Motor neuron (in vitro differentiated cells): ENCODE data around the gene TRIM62. TPM values are rescaled to one million over a fixed set of nuclear protein-coding genes. Genes with fewer than 3 reads are reported as not detected.
"Not testable (repeated sequence)": the region's sequence is repeated elsewhere in the genome, so short reads cannot be mapped to it uniquely, and the experiment has no call there.

Source experiments
- ATAC-seq, 8 experiments: fragments of 200-7000 bp; cut with Tn5 transposase; replicated peaks in 6 of 8; 2 replicates each; pipeline ENCODE4 v1.8.0; 2021; ENCODE audit warnings: mild to moderate bottlenecking in 8 of 8, moderate library complexity in 8 of 8
- H3K27ac ChIP-seq, 2 donors: fragments of 250-450 bp; sonication (Bioruptor Pico); 2 replicates each; pipeline ENCODE4 v1.9.0; 2021; ENCODE audit warnings: antibody characterized with exemption in 2 of 2, mild to moderate bottlenecking in 2 of 2, moderate library complexity in 1 of 2
- H3K4me1 ChIP-seq, 2 donors: fragments of 250-450 bp; sonication (Bioruptor Pico); replicated peaks in 1 of 2; 2 replicates each; pipeline ENCODE4 v1.6.1; 2021; ENCODE audit warnings: antibody characterized with exemption in 2 of 2, mild to moderate bottlenecking in 2 of 2, moderate library complexity in 1 of 2
- H3K4me3 ChIP-seq, 5 donors: fragments of 250-450 bp; sonication (Bioruptor Pico); 2 replicates each; pipeline ENCODE4 v1.9.0; 2021; ENCODE audit warnings: antibody characterized with exemption in 5 of 5, mild to moderate bottlenecking in 5 of 5, moderate library complexity in 4 of 5
- WGBS, 10 experiments: fragments of 450-650 bp; shearing (Covaris generic); methylation state at CpG; one replicate each; pipeline ENCODE4 v1.0.0; 2022; 5-methylcytosine and 5-hydroxymethylcytosine counted together
- in situ Hi-C, 9 experiments: fragments of 400-800 bp; cut with MboI; loops; one replicate each; pipeline ENCODE4 v1.15.0; 2021; ENCODE audit warnings: low sequenced_read_pairs in 9 of 9, low pct_unique_long_range_greater_than_20kb in 2 of 9; ENCODE audit not compliant: unreplicated experiment in 9 of 9
- total RNA-seq, 8 experiments: library from RNA; unstranded; fragments of 300-600 nt; gene quantifications; 2 replicates each; pipeline versions ENCODE4 v1.2.3 to v1.2.4, GENCODE V29; 2022

TRIM62 gene
- total RNA-seq, 8 experiments from 2014 or later: 2.5 to 12.6 (median 7.7) TPM

GRCh38 chr1:33123266-33123665 is 58.6 kb downstream of the TRIM62 start:
- no peak for ATAC-seq
- Histone ChIP-seq H3K4me3 (no peak overlapping the region), H3K4me1 (no peaks in the 10 kb centered on the region), H3K27ac (no peak overlapping the region)
- WGBS, 10 experiments: 20 to 97% (median 80%) methylated on average over 1 to 3 of the region's 3 CpGs; no CpG with 5 or more reads in 1 of the 10 experiments
- in situ Hi-C loops: loop anchor here in 1 of 9 experiments (25.0 kb wide), 1 partner anchor 89 kb away; no protein-coding TSS in a partner anchor

DNA sequence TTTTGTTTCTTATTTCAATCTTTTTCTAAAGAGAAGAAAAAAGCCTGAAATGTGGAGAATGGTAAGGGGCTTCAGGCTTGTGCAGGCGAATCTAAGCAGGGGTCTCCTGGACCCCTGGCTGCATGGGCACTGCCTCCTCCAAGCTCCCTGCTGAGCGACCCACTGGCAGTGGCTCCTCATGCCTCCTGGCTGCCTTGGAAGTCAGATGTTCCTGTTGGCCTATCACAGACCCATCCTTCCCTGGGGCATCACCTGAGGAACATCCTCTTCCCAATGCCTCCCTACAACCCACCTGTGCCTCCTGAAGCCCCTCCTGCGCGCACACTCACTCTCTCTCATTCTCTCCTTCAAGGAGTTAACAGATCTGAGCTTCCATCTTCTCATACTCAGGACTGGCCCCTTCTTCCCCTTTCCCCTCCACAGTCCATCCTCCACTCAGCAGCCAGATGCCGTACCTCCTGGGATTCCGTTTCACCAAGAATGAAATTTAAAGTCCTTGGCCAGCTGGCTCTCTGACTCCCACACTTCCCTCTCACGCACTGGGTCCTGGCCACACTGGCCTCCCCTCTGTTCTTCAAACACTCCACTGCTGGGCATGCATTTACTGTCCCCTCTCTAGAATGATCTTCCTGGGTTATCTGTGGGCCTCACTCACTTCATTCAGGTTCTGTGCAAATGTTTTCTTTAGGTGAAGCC is 59.2 kb downstream of the TRIM62 start:
- no peaks in the 10 kb centered on the region for H3K4me1 ChIP-seq
- H3K4me3 ChIP-seq: no peak overlapping the region
- H3K27ac ChIP-seq: no peak overlapping the region
- WGBS, 10 experiments: 20 to 100% (median 84%) methylated on average over 1 to 7 of the region's 7 CpGs; no CpG with 5 or more reads in 1 of the 10 experiments
- ATAC-seq: no peak
- in situ Hi-C loops: loop anchor here in 1 of 9 experiments (25.0 kb wide), 1 partner anchor 90 kb away; no protein-coding TSS in a partner anchor

DNA sequence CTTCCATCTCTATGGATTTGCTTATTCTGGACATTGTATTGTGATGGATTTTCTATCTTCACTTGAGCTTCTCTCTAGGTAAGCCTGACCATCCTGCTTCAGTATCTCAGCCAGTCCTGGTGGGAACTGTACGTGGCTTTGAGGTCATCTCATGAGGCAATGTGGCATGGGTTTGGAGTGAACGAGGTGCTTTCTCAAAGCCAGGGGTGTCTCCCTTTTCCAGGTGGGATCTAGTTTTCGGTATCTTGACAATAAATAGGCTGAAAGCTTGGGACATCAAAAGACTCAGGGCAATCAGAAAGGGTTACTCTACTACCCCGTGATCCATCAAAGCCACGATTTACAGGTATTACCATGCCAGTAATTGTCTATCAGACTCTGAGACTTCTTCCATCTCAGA is 60.1 kb downstream of the TRIM62 start:
- Histone ChIP-seq H3K4me1 (no peaks in the 10 kb centered on the region), H3K4me3 (no peak overlapping the region), H3K27ac (no peak overlapping the region)
- in situ Hi-C loops: loop anchor here in 1 of 9 experiments (25.0 kb wide), 1 partner anchor 91 kb away; no protein-coding TSS in a partner anchor
- no peak for ATAC-seq
- 46 to 100% (median 80%) methylated on average over 2 to 5 of the region's 5 CpGs; no CpG with 5 or more reads in 1 of the 10 experiments for WGBS, 10 experiments

DNA sequence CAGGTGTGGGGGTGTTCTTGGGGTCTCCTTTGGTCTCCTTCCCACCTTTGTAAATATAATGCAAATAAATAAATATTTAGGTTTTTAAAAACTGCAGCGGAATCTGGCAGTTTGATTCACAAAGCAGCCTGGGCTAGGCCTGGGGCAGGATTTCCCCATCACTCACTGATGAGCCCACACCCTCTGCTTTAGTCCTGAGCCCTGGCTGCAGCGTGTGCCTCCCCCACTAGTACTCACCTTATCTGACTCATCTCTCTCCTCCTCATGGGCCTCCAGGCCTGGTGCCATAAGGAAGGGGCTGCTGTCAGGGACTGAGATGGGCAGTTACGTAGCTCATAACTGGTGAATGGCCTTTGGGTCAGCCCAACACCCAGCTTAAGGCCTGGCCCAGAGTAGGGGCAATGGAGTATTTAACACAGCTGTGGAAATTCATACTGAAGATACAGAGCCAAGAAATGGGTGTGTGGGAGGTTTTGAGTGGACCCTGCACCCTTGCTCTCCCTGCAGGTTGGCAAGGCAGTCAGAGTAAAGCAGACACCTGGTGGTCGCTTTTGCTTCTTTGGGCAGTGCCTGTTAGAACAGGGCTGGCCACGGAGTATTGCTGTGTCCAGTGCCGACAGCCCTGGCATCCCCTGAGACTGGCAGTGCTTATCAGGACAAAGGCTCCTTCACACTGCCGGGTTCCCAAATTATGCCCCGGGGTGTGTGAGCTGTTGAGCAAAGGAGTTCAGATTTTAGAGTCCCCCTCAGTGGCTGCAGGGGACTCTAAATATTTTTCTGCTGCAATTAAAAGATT is 61.2 kb downstream of the TRIM62 start:
- in situ Hi-C loops: loop anchor here in 1 of 9 experiments (25.0 kb wide), 1 partner anchor 92 kb away; no protein-coding TSS in a partner anchor

GRCh38 chr1:33119532-33120217 is 62.2 kb downstream of the TRIM62 start:
- WGBS, 10 experiments: 0 to 100% (median 86%) methylated on average over 1 to 11 of the region's 16 CpGs; no CpG with 5 or more reads in 1 of the 10 experiments
- Histone ChIP-seq H3K27ac (no peak overlapping the region), H3K4me3 (no peak overlapping the region), H3K4me1 (no peaks in the 10 kb centered on the region)
- in situ Hi-C loops: loop anchor here in 1 of 9 experiments (25.0 kb wide), 1 partner anchor 93 kb away; no protein-coding TSS in a partner anchor
- ATAC-seq: peak; percentile 47 to 79 (median 63)

More for the DNA sequence above, 61.2 kb downstream of the TRIM62 start:
- no peak overlapping the region for H3K27ac ChIP-seq
- H3K4me1 ChIP-seq: no peaks in the 10 kb centered on the region
- WGBS, 10 experiments: 24 to 97% (median 72%) methylated on average over 1 to 7 of the region's 8 CpGs; no CpG with 5 or more reads in 2 of the 10 experiments
- ATAC-seq: peak in 6 of 8 experiments; percentile 77 to 89 (median 82)
- H3K4me3 ChIP-seq: no peak overlapping the region

GRCh38 chr1:33119050-33119449 is 62.8 kb downstream of the TRIM62 start:
- WGBS, 10 experiments: 77 to 94% (median 83%) methylated on average over 1 to 2 of the region's 2 CpGs; no CpG with 5 or more reads in 4 of the 10 experiments
- Histone ChIP-seq H3K27ac (no peak overlapping the region), H3K4me3 (no peak overlapping the region), H3K4me1 (no peaks in the 10 kb centered on the region)
- no peak for ATAC-seq
- in situ Hi-C loops: loop anchor here in 1 of 9 experiments (25.0 kb wide), 1 partner anchor 93 kb away; no protein-coding TSS in a partner anchor

GRCh38 chr1:33118274-33118673 is 63.6 kb downstream of the TRIM62 start:
- Histone ChIP-seq H3K4me1 (no peaks in the 10 kb centered on the region), H3K27ac (no peak overlapping the region), H3K4me3 (no peak overlapping the region)
- no peak for ATAC-seq
- 20 to 95% (median 83%) methylated on average over 1 to 4 of the region's 4 CpGs; no CpG with 5 or more reads in 4 of the 10 experiments for WGBS, 10 experiments
- in situ Hi-C loops: loop anchor here in 1 of 9 experiments (25.0 kb wide), 1 partner anchor 94 kb away; no protein-coding TSS in a partner anchor

DNA sequence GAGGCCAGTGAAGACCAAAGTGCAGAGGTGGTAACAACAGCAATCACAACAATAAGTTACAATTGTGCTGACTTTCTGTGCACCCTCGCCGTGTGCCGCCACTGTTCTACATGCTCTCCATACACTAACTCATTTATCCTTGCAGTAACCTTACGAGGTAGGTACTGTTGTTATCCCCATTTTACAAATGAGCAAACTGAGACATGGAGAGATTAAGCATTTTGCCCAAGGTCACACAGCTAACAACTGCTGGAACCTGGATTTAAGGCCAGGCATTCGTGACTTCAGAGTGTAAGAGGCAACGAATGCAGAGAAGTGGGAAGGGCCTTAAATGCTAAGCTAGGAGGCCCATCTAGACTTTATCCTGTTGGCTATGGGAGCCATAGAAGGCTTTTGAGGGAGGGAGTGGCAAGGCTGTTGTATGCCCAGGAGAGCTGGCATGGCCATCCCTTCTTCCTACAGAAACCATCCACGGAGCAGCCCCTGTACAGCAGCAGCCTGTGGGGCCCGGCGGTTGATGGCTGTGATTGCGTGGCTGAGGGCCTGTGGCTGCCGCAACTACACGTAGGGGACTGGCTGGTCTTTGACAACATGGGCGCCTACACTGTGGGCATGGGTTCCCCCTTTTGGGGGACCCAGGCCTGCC is 64.3 kb downstream of the TRIM62 start:
- in situ Hi-C loops: loop anchor here in 1 of 9 experiments (25.0 kb wide), 1 partner anchor 95 kb away; no protein-coding TSS in a partner anchor
- ATAC-seq: no peak
- no peak overlapping the region for H3K27ac ChIP-seq
- H3K4me3 ChIP-seq: no peak overlapping the region
- 57 to 100% (median 94%) methylated on average over 2 to 11 of the region's 13 CpGs; no CpG with 5 or more reads in 2 of the 10 experiments for WGBS, 10 experiments
- no peaks in the 10 kb centered on the region for H3K4me1 ChIP-seq

GRCh38 chr1:33111965-33112364 is 69.9 kb downstream of the TRIM62 start:
- peak in 3 of 8 experiments; percentile 43 to 72 (median 70) for ATAC-seq
- no peaks in the 10 kb centered on the region for H3K4me1 ChIP-seq
- H3K27ac ChIP-seq: no peak overlapping the region
- 23 to 100% (median 51%) methylated on average over 1 to 3 of the region's 3 CpGs for WGBS, 10 experiments
- in situ Hi-C loops: loop anchor here in 1 of 9 experiments (25.0 kb wide), 1 partner anchor 100 kb away; no protein-coding TSS in a partner anchor
- no peak overlapping the region for H3K4me3 ChIP-seq

GRCh38 chr1:33110477-33110876 is 71.4 kb downstream of the TRIM62 start:
- H3K4me1 ChIP-seq: no peaks in the 10 kb centered on the region
- no peak overlapping the region for H3K27ac ChIP-seq
- no peak for ATAC-seq
- in situ Hi-C loops: loop anchor here in 1 of 9 experiments (25.0 kb wide), 1 partner anchor 102 kb away; no protein-coding TSS in a partner anchor
- no peak overlapping the region for H3K4me3 ChIP-seq

DNA sequence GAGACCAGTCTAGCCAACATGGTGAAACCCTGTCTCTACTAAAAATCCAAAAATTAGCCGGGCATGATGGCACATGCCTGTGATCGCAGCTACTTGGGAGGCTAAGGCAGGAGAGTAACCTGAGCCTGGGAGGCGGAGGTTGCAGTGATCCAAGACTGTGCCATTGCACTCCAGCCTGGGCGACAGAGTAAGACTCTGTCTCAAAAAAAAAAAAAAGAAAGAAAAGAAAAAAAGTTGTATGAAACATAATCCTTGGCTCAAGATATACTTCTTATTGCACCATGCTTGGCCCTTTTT is 81.8 kb downstream of the TRIM62 start:
- not testable (repeated sequence) for H3K4me1 ChIP-seq, ATAC-seq, H3K27ac ChIP-seq, H3K4me3 ChIP-seq
- WGBS, 10 experiments: 38 to 100% (median 93%) methylated on average over 1 to 4 of the region's 4 CpGs; no CpG with 5 or more reads in 3 of the 10 experiments
- in situ Hi-C loops: loop anchor here in 1 of 9 experiments (25.0 kb wide), 1 partner anchor 112 kb away; no protein-coding TSS in a partner anchor
